Thoracic aorta (tissue), 2 donors: ENCODE results near the gene IL17F. TPM values are rescaled to one million over a fixed set of nuclear protein-coding genes. Genes with fewer than 3 reads are reported as not detected.

ENCODE experiments used
- ATAC-seq: fragments of 150-250 bp; one replicate; pipeline ENCODE4 v1.8.0; 2017; ENCODE audit warnings: low read depth; ENCODE audit not compliant: insufficient number of reproducible peaks, low FRiP score
- DNase-seq: peaks from one replicate; pipeline ENCODE4 v3.0.0-alpha.2; 2020; ENCODE audit warnings: low spot score
- H3K27ac ChIP-seq, 2 donors: fragments of 200-600 bp; sonication (generic); 1 replicate in 1 of 2; 2 replicates in 1 of 2; pipeline ENCODE4 v1.5.1; 2016; ENCODE audit warnings: mild to moderate bottlenecking in 2 of 2, moderate library complexity in 2 of 2
- H3K27me3 ChIP-seq: fragments of 200-600 bp; sonication (generic); replicated peaks from 2 replicates; pipeline ENCODE4 v1.6.0; 2016; ENCODE audit warnings: mild to moderate bottlenecking; ENCODE audit not compliant: insufficient read depth
- H3K36me3 ChIP-seq: fragments of 200-600 bp; sonication (generic); one replicate; pipeline ENCODE4 v1.5.1; 2016
- H3K4me1 ChIP-seq, 2 donors: fragments of 200-600 bp; sonication (generic); 1 replicate in 1 of 2; 2 replicates in 1 of 2; pipeline versions ENCODE4 v1.5.1 to v1.6.0; 2016; ENCODE audit warnings: low read depth in 2 of 2, mild to moderate bottlenecking in 1 of 2; ENCODE audit not compliant: control insufficient read depth in 1 of 2
- H3K4me3 ChIP-seq: fragments of 200-600 bp; sonication (generic); 2 replicates; pipeline ENCODE4 v1.5.1; 2016; ENCODE audit warnings: mild to moderate bottlenecking
- H3K9me3 ChIP-seq: fragments of 200-600 bp; sonication (generic); 2 replicates; pipeline ENCODE4 v1.5.1; 2016
- CTCF ChIP-seq: fragments of 200-600 bp; sonication (generic); IDR thresholded peaks from one replicate; pipeline ENCODE4 v1.5.1; 2019; ENCODE audit warnings: antibody characterized with exemption
- total RNA-seq, 2 donors: library from RNA; depleted of rRNA; stranded (reverse); fragments of >200 nt; gene quantifications; one replicate each; pipeline versions ENCODE4 v1.1.0 to v1.2.3, GENCODE V29; 2016

The IL17F gene
- total RNA-seq, 2 donors from 2014 or later: not detected

GRCh38 chr6:52245425-52245824, 1.1 kb upstream of the IL17F start:
- Histone ChIP-seq H3K4me3 (no peak overlapping the region), H3K27ac (no peak overlapping the region), H3K27me3 (no peaks in the 10 kb centered on the region), H3K9me3 (no peaks in the 10 kb centered on the region), H3K36me3 (no peaks in the 10 kb centered on the region), H3K4me1 (no peaks in the 10 kb centered on the region)
- no peak for ATAC-seq
- no peak for TF ChIP-seq CTCF
- DNase-seq: no peak

GRCh38 chr6:52243282-52243893, 912 bp downstream of the IL17F start:
- no peaks in the 10 kb centered on the region for H3K4me1 ChIP-seq
- ATAC-seq: no peak
- DNase-seq: no peak
- no peaks in the 10 kb centered on the region for H3K36me3 ChIP-seq
- TF ChIP-seq CTCF: no peak
- H3K27me3 ChIP-seq: no peaks in the 10 kb centered on the region
- no peak overlapping the region for H3K4me3 ChIP-seq
- H3K27ac ChIP-seq: no peak overlapping the region
- no peaks in the 10 kb centered on the region for H3K9me3 ChIP-seq

- H3K9me3 ChIP-seq: no peaks in the 10 kb centered on the region
- H3K4me3 ChIP-seq: no peak overlapping the region
- H3K27me3 ChIP-seq: no peaks in the 10 kb centered on the region
- no peak for ATAC-seq
- no peak overlapping the region for H3K27ac ChIP-seq
- H3K36me3 ChIP-seq: no peaks in the 10 kb centered on the region
- no peaks in the 10 kb centered on the region for H3K4me1 ChIP-seq
- no peak for TF ChIP-seq CTCF
- no peak for DNase-seq
Observed at GRCh38 chr6:52241819-52242218, 2.5 kb downstream of the IL17F start.

- peak; percentile 24 for TF ChIP-seq CTCF
- no peaks in the 10 kb centered on the region for H3K36me3 ChIP-seq
- no peaks in the 10 kb centered on the region for H3K9me3 ChIP-seq
- H3K4me3 ChIP-seq: no peak overlapping the region
- no peak overlapping the region for H3K27ac ChIP-seq
- no peak for ATAC-seq
- DNase-seq: no peak
- no peaks in the 10 kb centered on the region for H3K27me3 ChIP-seq
- H3K4me1 ChIP-seq: no peaks in the 10 kb centered on the region
Observed at GRCh38 chr6:52233975-52234823, 10.1 kb downstream of the IL17F start.

- Histone ChIP-seq H3K27me3 (no peaks in the 10 kb centered on the region), H3K4me3 (no peak overlapping the region), H3K36me3 (no peaks in the 10 kb centered on the region), H3K4me1 (no peaks in the 10 kb centered on the region), H3K9me3 (no peaks in the 10 kb centered on the region), H3K27ac (no peak overlapping the region)
- ATAC-seq (no peak), DNase-seq (no peak)
- no peak for TF ChIP-seq CTCF
Observed at GRCh38 chr6:52233005-52233404, 11.3 kb downstream of the IL17F start.
